HG03060 (cell line): ENCODE measurements around the gene SUCLG2.
A peak's percentile ranks its signal among the peaks of the same experiment; 100 is the strongest.

Experiments used
- ATAC-seq: cut with Tn5 transposase; IDR thresholded peaks from one replicate; pipeline ENCODE4 v1.9.1; 2021; ENCODE audit warnings: low read depth, moderate number of reproducible peaks; ENCODE audit not compliant: unreplicated experiment

Gene SUCLG2

DNA sequence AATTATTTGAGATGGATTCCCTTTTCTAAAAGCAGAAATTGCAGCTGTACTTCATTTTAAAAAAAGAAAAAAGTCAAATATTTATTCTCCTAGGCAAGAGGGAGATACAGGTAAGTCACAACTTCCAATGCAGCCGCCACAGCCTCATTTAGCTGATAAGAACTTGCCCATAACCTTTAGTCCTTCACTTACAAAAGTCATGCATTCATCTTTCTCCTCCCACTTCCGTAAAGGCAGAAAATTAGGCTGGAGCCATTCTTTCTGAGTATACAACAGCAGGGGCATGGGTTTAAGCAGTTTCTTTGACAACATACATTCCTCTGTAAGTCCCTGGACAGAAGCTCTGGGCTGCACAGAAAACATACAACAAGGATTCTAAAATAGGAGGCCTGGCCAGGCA is 4.3 kb downstream of the SUCLG2 start:
- ATAC-seq, result no peak

- no peak for ATAC-seq
These were observed 4.7 kb downstream of the SUCLG2 start for GRCh38 chr3:67649681-67650080.

DNA sequence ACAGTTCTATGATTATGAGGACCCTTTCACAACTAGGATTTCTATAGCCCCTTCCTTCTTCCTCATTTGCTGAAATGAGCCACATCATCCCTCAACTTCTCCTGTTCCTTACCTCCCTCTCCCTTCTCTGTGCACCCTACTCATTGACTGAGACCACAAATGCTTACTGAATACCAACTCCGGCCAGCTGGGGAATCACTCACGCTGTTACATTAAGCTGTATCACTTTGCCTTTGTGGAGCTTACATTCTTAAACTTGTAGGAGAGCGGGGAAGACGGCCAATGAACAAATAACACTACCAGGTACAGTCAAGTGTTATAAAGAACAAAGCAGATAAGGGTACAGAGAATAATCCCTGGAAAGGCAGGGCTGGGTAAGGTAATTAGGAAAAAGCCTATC is 5.7 kb downstream of the SUCLG2 start:
- ATAC-seq, result no peak

GRCh38 chr3:67648229-67648628 is 6.2 kb downstream of the SUCLG2 start:
- no peak for ATAC-seq

DNA sequence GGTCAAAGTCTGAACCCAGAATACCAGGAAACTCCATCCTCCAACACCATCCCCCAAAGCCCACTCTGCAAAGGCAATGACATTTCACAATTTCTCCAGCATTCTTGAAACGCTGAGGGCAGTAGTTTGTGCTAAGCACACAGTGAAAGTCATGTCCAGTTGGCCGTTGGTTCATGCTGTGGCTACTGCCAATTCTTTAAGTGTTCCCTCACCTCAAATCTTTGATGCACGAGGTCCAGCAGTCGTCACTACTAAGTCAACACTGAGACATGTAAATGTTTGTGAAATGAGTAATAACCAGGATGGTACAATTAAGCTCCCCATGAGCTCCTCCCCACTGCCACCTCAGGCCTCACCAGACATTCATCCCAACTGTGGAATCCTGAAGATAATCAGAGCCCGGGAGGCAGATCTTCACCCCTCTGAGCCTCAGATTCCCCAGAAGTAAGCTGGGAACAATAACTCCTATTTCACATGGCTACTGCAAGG is 7.0 kb downstream of the SUCLG2 start:
- no peak for ATAC-seq

DNA sequence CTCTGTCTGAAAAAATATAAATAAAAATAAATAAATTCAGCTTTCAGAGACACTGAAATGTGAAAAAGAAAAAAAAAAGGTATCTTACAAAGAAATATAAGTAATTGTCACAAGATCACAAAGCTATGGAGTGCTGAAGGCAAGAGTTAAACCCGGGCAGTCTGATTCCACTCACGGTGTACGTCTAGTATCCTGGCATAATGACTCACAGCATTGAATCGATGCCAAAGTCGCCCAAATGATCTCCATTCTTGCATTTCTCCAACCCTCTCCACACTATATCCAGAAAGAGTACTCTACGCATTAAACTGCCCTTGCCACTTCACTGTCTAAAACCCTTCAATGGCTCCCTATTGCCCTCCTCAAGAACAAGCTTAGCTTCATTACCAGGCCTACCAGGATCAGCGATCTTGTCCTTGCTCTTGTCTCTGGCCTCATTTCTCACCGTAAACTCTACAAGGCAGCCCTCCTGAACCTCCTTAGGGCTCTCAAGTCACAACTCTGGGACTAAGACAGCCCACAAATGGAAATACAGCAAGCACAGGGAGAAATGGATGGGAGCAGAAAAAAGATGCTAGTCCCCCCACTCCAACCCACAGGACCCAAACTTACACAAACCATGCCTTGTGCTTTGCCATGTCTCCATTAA is 7.7 kb downstream of the SUCLG2 start:
- ATAC-seq, result no peak

GRCh38 chr3:67644827-67645226 is 9.6 kb downstream of the SUCLG2 start:
- no peak for ATAC-seq

DNA sequence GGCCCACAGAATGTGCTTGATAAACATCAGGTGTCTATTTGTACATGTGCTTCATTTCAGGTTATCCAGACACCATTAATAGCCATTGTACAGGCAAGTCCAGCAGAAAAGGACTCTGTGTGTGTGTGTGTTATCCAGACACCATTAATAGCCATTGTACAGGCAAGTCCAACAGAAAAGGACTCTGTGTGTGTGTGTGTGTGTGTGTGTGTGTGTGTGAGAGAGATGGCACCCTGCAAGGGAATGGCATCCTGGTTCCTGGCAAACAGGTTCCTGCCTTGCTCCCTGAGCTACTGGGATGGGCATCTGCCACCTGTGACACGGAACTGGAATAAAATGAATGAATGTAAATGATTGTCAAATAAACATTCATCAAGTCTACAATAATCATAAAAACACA is 11.7 kb downstream of the SUCLG2 start:
- no peak for ATAC-seq

DNA sequence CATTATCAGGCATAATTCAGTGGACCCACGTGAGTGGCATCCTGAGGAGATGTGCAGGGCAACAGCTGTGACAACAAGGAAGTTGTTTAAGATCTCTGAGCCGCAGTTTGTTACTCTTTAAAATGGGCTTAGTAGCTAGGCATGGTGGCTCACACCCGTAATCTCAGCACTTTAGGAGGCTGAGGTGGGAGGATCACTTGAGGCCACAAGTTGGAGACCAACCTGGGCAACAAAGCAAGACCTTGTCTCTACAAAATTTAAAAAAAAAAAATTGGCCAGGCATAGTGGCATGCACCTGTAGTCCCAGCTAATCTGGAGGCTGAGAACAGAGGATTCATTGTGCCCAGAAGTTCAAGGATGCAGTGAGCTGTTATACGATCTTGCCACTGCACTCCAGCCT is 12.2 kb downstream of the SUCLG2 start:
- no peak for ATAC-seq

DNA sequence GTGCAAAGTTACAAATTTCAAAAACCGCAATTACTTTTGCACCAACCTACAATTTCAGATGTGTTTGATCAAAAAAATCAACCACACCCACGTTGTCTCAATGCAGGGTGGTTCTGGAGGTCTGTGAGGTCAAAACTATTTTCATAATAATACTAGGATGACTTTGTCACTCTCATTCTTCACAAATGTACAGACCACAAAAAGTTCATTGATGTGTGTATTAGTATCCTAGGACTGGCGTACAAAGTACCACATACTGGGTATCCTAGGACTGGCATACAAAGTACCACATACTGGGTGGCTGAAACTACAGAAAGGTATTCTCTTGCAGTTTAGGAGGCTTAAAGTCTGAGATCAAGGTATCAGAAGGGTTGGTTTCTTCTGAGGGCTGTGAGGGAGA is 13.0 kb downstream of the SUCLG2 start:
- ATAC-seq, result no peak

GRCh38 chr3:67640023-67640660 is 14.3 kb downstream of the SUCLG2 start:
- no peak for ATAC-seq

DNA sequence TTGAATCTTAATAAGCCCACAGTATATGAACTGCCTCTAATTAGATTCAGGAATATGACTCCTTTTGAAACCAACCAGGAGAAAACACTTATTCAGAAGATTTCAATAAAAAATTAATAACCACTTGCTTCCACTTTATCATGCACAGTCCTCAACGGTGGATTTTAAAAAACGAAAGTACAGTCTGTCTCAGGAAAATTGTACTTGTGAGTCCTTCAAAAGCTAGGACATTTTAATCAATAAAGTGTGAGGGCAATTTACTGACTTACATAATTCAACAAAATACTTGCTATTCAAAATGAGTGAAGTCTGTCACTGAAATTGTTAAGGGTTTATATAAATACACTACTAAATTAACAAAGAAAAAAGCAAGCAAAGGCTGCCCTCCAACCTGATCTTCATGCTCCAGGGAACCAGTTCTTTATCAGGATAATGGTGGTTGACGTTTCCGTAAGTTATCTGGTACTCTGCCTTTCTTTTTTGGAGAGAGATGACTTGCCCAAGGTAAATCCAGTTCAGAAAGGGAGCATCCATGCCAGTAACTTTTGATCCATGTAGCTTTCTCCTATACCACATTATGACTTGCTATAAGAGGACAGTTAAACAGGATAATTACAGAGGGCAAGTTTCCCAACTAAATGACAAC is 17.0 kb downstream of the SUCLG2 start:
- ATAC-seq, result no peak

DNA sequence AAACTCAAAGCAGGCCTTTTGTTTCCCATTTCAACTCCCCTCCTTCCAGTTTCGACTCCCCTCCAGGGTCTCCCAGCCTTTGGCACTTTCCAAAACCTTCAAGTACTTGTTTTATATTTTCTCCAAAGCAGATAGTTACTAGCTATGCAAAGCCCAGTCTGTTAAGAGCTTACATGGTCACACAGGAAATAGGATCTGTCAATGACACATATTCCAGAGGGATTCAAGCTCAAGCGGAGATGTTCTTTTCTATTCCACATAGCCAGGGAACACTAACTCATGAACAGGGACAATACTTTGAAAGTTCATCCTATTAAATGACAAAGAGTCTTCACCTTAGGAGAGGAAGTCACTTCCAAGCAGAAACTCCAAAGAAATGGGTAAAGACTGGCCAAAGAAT is 18.6 kb downstream of the SUCLG2 start:
- no peak for ATAC-seq

GRCh38 chr3:67635257-67635656 is 19.2 kb downstream of the SUCLG2 start:
- no peak for ATAC-seq

- no peak for ATAC-seq
These were observed 23.6 kb downstream of the SUCLG2 start for GRCh38 chr3:67630666-67631362.

- ATAC-seq, result no peak
These were observed 29.7 kb downstream of the SUCLG2 start for GRCh38 chr3:67624687-67625086.

GRCh38 chr3:67624078-67624477 is 30.3 kb downstream of the SUCLG2 start:
- ATAC-seq, result no peak

GRCh38 chr3:67622652-67623051 is 31.8 kb downstream of the SUCLG2 start:
- ATAC-seq, result no peak

GRCh38 chr3:67620869-67621268 is 33.5 kb downstream of the SUCLG2 start:
- no peak for ATAC-seq

DNA sequence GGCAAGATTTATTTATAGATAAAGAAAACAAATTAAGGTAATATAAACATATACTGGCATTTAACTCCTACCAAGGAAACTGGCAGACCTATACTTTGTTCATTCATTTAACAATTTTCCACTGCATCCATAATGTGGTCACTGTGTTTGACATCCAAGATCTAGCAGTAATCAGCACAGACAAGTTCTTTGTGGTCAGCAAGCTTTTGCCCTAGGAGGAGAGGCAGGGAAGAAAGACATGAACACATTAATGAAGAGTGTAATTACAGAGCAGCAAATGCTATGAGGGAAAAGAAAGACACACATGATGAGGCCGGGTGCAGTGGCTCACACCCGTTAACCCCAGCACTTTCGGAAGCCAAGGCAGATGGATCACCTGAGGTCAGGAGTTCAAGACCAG is 34.4 kb downstream of the SUCLG2 start:
- ATAC-seq, result no peak

DNA sequence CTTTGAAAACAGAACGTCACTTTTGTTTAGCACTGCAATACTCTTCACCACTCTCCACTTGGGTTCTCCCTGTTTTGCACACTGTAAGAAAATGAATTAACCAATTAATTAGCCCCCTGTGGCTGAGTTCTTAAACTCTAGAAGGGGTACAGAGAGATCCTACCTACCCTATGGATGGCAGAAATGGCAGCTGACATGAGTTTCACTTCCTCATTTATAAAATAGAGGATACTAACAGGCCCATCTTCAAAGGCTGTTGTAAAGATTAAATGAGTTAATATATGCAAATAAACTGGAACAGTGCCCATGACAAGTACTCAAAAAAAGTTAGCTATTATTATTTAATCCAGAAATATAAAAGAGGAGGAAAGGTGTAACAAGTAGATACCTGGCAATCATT is 36.9 kb downstream of the SUCLG2 start:
- ATAC-seq, result peak; percentile 77
